Glutamatergic neuron (in vitro differentiated cells): ENCODE measurements around the gene CRYL1. TPM values are rescaled to one million over a fixed set of nuclear protein-coding genes. Genes with fewer than 3 reads are reported as not detected.

Source experiments
- DNase-seq: peaks from one replicate; pipeline ENCODE4 v3.0.0; 2022
- H3K27ac Mint-ChIP-seq: one replicate; pipeline ENCODE4 v1.8.0; 2020; ENCODE audit warnings: mild to moderate bottlenecking, mixed read lengths, inconsistent platforms; ENCODE audit not compliant: unreplicated experiment
- H3K27me3 Mint-ChIP-seq: one replicate; pipeline ENCODE4 v1.8.0; 2020; ENCODE audit warnings: mild to moderate bottlenecking, moderate library complexity, mixed read lengths, inconsistent platforms; ENCODE audit not compliant: unreplicated experiment
- H3K36me3 Mint-ChIP-seq: one replicate; pipeline ENCODE4 v1.8.0; 2020; ENCODE audit warnings: mild to moderate bottlenecking, mixed read lengths, inconsistent platforms; ENCODE audit not compliant: unreplicated experiment
- H3K4me1 Mint-ChIP-seq: one replicate; pipeline ENCODE4 v1.8.0; 2020; ENCODE audit warnings: mild to moderate bottlenecking, low read depth, mixed read lengths, inconsistent platforms; ENCODE audit not compliant: unreplicated experiment
- H3K4me3 Mint-ChIP-seq: one replicate; pipeline ENCODE4 v1.8.0; 2020; ENCODE audit warnings: mild to moderate bottlenecking, mixed read lengths, inconsistent platforms; ENCODE audit not compliant: unreplicated experiment
- H3K9me3 Mint-ChIP-seq: one replicate; pipeline ENCODE4 v1.8.0; 2020; ENCODE audit warnings: mild to moderate bottlenecking, moderate library complexity, mixed read lengths, inconsistent platforms; ENCODE audit not compliant: unreplicated experiment
- total RNA-seq: library from RNA; stranded (reverse); fragmentation: NEBNext Ultra II Directional; extraction: Animal tissue kit (Norgen Biotek cat#: 25700); gene quantifications from one replicate; pipeline ENCODE4 v1.2.1, GENCODE V29; 2021; ENCODE audit not compliant: unreplicated experiment
- TF ChIP-seq, protein P1 (sequence below): fragments of 200-600 bp; sonication (generic); IDR thresholded peaks from one replicate; pipeline ENCODE4 v1.5.0; 2021; ENCODE audit not compliant: partially characterized antibody, unreplicated experiment

The CRYL1 gene
- total RNA-seq, 1 donor from 2014 or later, result 1.1 TPM

DNA sequence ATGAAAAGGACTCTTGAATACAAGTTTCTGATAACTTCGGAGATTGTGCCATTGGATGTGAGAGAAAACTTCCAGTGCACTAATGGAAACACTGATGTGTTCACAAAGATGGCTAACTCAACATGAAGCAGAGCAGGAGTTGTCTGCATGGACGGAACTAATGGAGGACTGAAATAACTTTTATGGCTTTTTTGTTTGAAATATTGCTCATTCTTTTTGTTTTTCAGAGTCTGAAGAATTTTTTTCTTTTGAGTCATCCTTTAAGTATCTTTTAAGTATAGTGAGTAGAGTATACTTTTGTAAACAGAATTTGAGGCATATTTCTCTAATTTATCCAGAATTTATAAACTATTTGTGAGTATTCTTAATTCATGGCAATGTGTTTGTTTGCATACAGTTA, 25.7 kb downstream of the CRYL1 start:
- Mint-ChIP-seq H3K4me1 (peaks cover 4% of the 10 kb centered on the region), H3K4me3 (no peak overlapping the region), H3K27ac (no peak overlapping the region), H3K9me3 (peaks cover 4% of the 10 kb centered on the region), H3K27me3 (peaks cover 2% of the 10 kb centered on the region), H3K36me3 (peaks cover 9% of the 10 kb centered on the region)
- DNase-seq, result no peak
- TF ChIP-seq, protein P1, sequence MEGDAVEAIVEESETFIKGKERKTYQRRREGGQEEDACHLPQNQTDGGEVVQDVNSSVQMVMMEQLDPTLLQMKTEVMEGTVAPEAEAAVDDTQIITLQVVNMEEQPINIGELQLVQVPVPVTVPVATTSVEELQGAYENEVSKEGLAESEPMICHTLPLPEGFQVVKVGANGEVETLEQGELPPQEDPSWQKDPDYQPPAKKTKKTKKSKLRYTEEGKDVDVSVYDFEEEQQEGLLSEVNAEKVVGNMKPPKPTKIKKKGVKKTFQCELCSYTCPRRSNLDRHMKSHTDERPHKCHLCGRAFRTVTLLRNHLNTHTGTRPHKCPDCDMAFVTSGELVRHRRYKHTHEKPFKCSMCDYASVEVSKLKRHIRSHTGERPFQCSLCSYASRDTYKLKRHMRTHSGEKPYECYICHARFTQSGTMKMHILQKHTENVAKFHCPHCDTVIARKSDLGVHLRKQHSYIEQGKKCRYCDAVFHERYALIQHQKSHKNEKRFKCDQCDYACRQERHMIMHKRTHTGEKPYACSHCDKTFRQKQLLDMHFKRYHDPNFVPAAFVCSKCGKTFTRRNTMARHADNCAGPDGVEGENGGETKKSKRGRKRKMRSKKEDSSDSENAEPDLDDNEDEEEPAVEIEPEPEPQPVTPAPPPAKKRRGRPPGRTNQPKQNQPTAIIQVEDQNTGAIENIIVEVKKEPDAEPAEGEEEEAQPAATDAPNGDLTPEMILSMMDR, result no peak

GRCh38 chr13:20498659-20499058, 27.0 kb downstream of the CRYL1 start:
- TF ChIP-seq, protein P1, result no peak
- no peak overlapping the region for H3K4me3 Mint-ChIP-seq

GRCh38 chr13:20498129-20498528, 27.5 kb downstream of the CRYL1 start:
- no peak overlapping the region for H3K27ac Mint-ChIP-seq
- H3K27me3 Mint-ChIP-seq, result peaks cover 2% of the 10 kb centered on the region
- TF ChIP-seq, protein P1, result no peak
- peaks cover 9% of the 10 kb centered on the region for H3K36me3 Mint-ChIP-seq
- DNase-seq, result no peak
- H3K4me3 Mint-ChIP-seq, result no peak overlapping the region
- H3K9me3 Mint-ChIP-seq, result peaks cover 4% of the 10 kb centered on the region
- peaks cover 2% of the 10 kb centered on the region for H3K4me1 Mint-ChIP-seq

More at GRCh38 chr13:20498659-20499058, 27.0 kb downstream of the CRYL1 start:
- Mint-ChIP-seq H3K36me3 (peaks cover 9% of the 10 kb centered on the region), H3K27me3 (peaks cover 2% of the 10 kb centered on the region), H3K4me1 (peaks cover 4% of the 10 kb centered on the region), H3K9me3 (peaks cover 4% of the 10 kb centered on the region), H3K27ac (no peak overlapping the region)
- no peak for DNase-seq

- Mint-ChIP-seq H3K4me3 (no peak overlapping the region), H3K36me3 (peaks cover 9% of the 10 kb centered on the region), H3K9me3 (peaks cover 4% of the 10 kb centered on the region), H3K27me3 (peaks cover 2% of the 10 kb centered on the region), H3K4me1 (peaks cover 2% of the 10 kb centered on the region), H3K27ac (no peak overlapping the region)
- TF ChIP-seq, protein P1, result no peak
- no peak for DNase-seq
Observed at GRCh38 chr13:20497006-20497775, 28.5 kb downstream of the CRYL1 start.
